Measurements from ENCODE around the gene ELOB. TPM values are rescaled to one million over a fixed set of nuclear protein-coding genes. Genes with fewer than 3 reads are reported as not detected.

Gene ELOB
- total and polyA plus RNA-seq, 2 of the 8 experiments (the other 6 are each of a cell fraction or from before 2014, with no cell fraction given) = 237 to 1,357 TPM

DNA sequence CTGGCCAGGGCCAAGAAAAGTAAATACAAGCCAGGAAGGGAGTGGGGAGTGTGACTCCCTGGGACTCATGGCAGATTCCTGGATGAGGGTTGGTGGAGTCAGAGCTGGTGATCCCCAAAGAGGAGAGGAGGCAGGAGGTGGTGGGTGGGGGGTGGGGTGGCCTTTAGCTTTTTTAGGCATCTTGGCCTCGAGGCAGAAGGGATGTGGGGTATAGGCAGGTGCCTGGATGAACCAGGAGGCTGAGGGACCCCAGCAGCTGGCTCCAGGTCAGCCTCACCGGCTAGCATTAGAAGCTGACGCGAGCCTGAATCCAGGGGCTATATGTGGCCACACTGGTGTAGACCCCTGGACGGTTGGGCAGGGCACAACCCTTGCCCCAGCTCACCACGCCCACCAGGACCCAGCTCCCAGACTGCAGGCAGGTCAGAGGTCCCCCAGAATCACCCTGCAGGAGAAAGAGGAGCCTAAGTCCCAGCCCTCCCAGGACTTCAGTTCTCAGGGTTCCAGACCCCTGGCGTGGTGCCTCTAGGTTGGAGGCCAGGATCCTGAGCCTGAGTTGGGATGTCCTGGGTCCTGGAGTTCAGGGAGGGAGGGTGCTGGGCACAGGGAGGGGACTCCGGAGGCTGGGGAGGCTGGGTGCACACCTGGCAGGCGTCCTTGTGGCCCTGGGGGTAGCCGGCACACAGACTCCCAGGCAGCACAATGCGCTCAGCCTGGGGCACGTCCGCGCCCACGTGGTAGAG lies 7.4 kb upstream of the ELOB start:
- FAIRE-seq (no peak), DNase-seq (ENCODE audit: low read depth in 1 of 2, low spot score in 2 of 2) (no peak)
- Histone ChIP-seq H2AFZ (ENCODE audit: low read length) (no peak overlapping the region), H2BK15ac (ENCODE audit: low read length) (no peak overlapping the region), H4K8ac (ENCODE audit: extremely low read depth, insufficient read depth, low read length) (peak overlapping the region; percentile 68; the same call in 1 of the 2 replicates), H2BK5ac (ENCODE audit: low read depth, low read length) (no peak overlapping the region), H2BK12ac (ENCODE audit: low read depth, low read length) (no peak overlapping the region), H4K20me1 (replicated peaks in 1 of 2; ENCODE audit: control insufficient read depth in 1 of 2, insufficient read depth in 2 of 2, low read length in 2 of 2) (no peaks in the 10 kb centered on the region), H2BK20ac (ENCODE audit: low read length) (no peak overlapping the region), H3K56ac (replicated peaks; ENCODE audit: insufficient read length, low read depth, low read length) (no peak overlapping the region), H3K36me3 (ENCODE audit: control insufficient read depth in 2 of 4, insufficient read depth in 4 of 4, low read length in 3 of 4) (no peaks in the 10 kb centered on the region), H3K4me3 (ENCODE audit: extremely low read depth in 1 of 4, insufficient read depth in 2 of 4, low read depth in 3 of 4, low read length in 4 of 4) (no peak overlapping the region; a peak in 1 of 8 replicates), H3K14ac (ENCODE audit: insufficient read length) (no peak overlapping the region), H3K27ac (ENCODE audit: low read depth, low read length) (no peak overlapping the region), H3K9ac (replicated peaks in 1 of 4; ENCODE audit: extremely low read depth in 1 of 4, low read depth in 3 of 4, low read length in 3 of 4) (no peak overlapping the region; a peak in 1 of 7 replicates), H4K5ac (ENCODE audit: insufficient read length, low read depth, low read length) (no peak overlapping the region), H3K27me3 (replicated peaks in 1 of 4; ENCODE audit: control insufficient read depth in 3 of 4, extremely low read depth in 1 of 4, insufficient read depth in 3 of 4, low read length in 3 of 4) (peaks cover 0 to 3% (median 0%) of the 10 kb centered on the region in 4 experiments; a peak in 2 of 7 replicates), H3K4me1 (replicated peaks in 1 of 4; ENCODE audit: control insufficient read depth in 3 of 4, insufficient read depth in 4 of 4, low read length in 3 of 4) (peaks cover 0 to 3% (median 2%) of the 10 kb centered on the region in 4 experiments; a peak in 1 of 7 replicates), H2AK5ac (ENCODE audit: low read depth, low read length) (no peak overlapping the region), H2BK120ac (replicated peaks; ENCODE audit: low read depth, low read length) (no peak overlapping the region), H3K18ac (ENCODE audit: extremely low read depth, low read length) (no peak overlapping the region), H4K91ac (replicated peaks; ENCODE audit: insufficient read length, low read length) (no peak overlapping the region), H3K9me3 (ENCODE audit: insufficient read depth in 2 of 2, low read depth in 1 of 2, low read length in 1 of 2) (no peaks in the 10 kb centered on the region), H3K4ac (replicated peaks; ENCODE audit: insufficient read length, low read depth, low read length) (no peak overlapping the region), H3K79me2 (ENCODE audit: control insufficient read depth in 1 of 2, insufficient read depth in 2 of 2, low read length in 2 of 2) (no peaks in the 10 kb centered on the region), H3K79me1 (ENCODE audit: low read depth, low read length) (no peaks in the 10 kb centered on the region; the same call in 1 of the 2 replicates), H3K23me2 (ENCODE audit: low read depth, low read length) (no peaks in the 10 kb centered on the region; the same call in 1 of the 2 replicates), H3K4me2 (ENCODE audit: insufficient read depth in 1 of 2, low read depth in 2 of 2, low read length in 2 of 2) (no peak overlapping the region; a peak in 1 of 4 replicates), H3K23ac (ENCODE audit: insufficient read length) (no peak overlapping the region)
- ChIA-PET CTCF (ENCODE audit: partially characterized antibody) (interaction anchor here (0.6 to 1.7 kb wide), 8 partner anchors 16 to 533 kb away, joined by 3 to 7 read pairs (median 4); no protein-coding TSS in a partner anchor), POLR2A (ENCODE audit: partially characterized antibody) (interaction anchor here (0.5 to 2.8 kb wide), 12 partner anchors 7 to 818 kb away, joined by 3 to 28 read pairs (median 4); partner anchors contain the start of genes ELOB, RNF151 and SRRM2)
- TF ChIP-seq FOSL1 (IDR thresholded peaks at IDR 0.05; ENCODE audit: insufficient read depth, low read depth, low read length) = no peak
- no peak for TF ChIP-seq SP4 (IDR thresholded peaks at IDR 0.05; ENCODE audit: low read length)
- no peak for TF ChIP-seq CEBPB (IDR thresholded peaks at IDR 0.05; ENCODE audit: low read depth, low read length)
- 80% methylated on average over 14 of the region's 15 CpGs; no CpG with 5 or more reads in 1 of the 2 experiments for WGBS, 2 experiments (ENCODE audit: extremely low coverage in 1 of 2, insufficient coverage in 1 of 2, insufficient read length in 1 of 2, insufficient replicate concordance in 2 of 2, low coverage in 1 of 2, low lambda C conversion rate in 2 of 2, missing lambda C conversion rate in 1 of 2)
